ENCODE results near the gene SLC2A4RG. TPM values are rescaled to one million over a fixed set of nuclear protein-coding genes. Genes with fewer than 3 reads are reported as not detected.

The SLC2A4RG gene
- total RNA-seq, 1 experiment from 2014 or later = 121 TPM

DNA sequence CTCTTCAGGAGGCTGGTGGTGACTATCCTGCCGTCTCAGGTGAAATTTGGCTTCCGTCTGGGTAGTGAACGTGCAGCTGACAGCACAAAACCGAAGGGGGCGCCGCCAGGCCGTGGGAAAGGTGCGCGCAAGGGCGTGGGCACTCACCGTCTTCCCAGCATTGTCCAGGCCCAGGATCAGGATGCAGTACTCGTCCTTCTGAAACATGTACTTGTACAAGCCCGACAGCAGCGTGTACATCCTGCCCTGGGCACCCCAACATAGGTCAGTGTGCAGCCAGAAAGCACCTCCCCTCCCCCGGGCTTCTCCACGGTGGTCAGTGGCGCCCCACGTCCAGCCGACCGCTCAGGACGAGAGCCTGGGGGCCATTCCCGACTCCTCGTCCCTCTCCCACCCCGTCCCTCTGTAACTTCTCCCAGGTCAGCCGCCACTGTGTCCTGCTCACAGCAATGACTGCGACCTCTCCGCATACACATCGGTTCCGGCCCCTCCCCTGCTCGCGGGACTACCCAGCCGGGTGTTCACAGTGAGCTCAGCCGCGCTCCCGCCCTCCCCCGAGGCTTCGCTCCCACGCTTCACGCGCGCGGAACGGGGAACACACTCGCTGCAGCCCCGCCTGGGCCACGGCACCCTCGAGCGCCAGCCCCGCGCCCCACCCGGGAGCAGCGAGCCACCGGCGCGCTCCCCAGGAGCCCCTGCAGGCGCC, 32.6 kb upstream of the SLC2A4RG start:
- no TSS peak for BruUV-seq (replicated peaks)
- ChIA-PET RAD21 (ENCODE audit: low non-redundant PET in 1 of 2, low total read pairs in 2 of 2, uncharacterized antibody in 2 of 2, unreplicated experiment in 2 of 2) (interaction anchor here in 1 of 2 experiments (1.0 kb wide), 1 partner anchor 158 kb away, joined by 4 read pairs; the partner anchor contains the start of gene TPD52L2), CTCF (interaction anchor here (1.0 to 1.7 kb wide), 6 partner anchors 8 to 274 kb away, joined by 3 to 9 read pairs (median 4); partner anchors contain the start of genes PRPF6 and TPD52L2), POLR2A (interaction anchor here (1.1 to 2.2 kb wide), 4 partner anchors 8 to 159 kb away, joined by 4 to 15 read pairs (median 6); partner anchors contain the start of genes LIME1 and TPD52L2)
- Histone ChIP-seq H3K36me3 (ENCODE audit: control insufficient read depth in 1 of 2, insufficient read depth in 2 of 2, low read length in 2 of 2) (peaks cover 11 to 39% of the 10 kb centered on the region in 2 experiments), H4K20me1 (ENCODE audit: insufficient read depth) (no peaks in the 10 kb centered on the region), H3K27ac (ENCODE audit: low read depth, low read length) (peak overlapping the region; percentile 95), H2AFZ (ENCODE audit: low read depth, low read length, poor library complexity, severe bottlenecking) (no peak overlapping the region), H3K4me2 (ENCODE audit: low read length) (peak overlapping the region; percentile 95), H3K4me1 (ENCODE audit: control insufficient read depth in 1 of 2, insufficient read depth in 2 of 2, low read length in 2 of 2) (peaks cover 13 to 31% of the 10 kb centered on the region in 2 experiments), H3K9me2 (ENCODE audit: insufficient read depth) (no peaks in the 10 kb centered on the region), H3K9ac (ENCODE audit: low read length) (peak overlapping the region; percentile 96), H3K27me3 (ENCODE audit: insufficient read depth, low read length) (no peaks in the 10 kb centered on the region), H3K4me3 (replicated peaks in 1 of 2; ENCODE audit: low read depth in 1 of 2, low read length in 2 of 2) (peak overlapping the region; percentile 85 to 96), H3K9me3 (ENCODE audit: control insufficient read depth in 1 of 2, insufficient read depth in 1 of 2, low read depth in 1 of 2, low read length in 2 of 2) (0 out of 4 replicates have a peak, but pooled peaks cover 0 to 3% of the 10 kb centered on the region in 2 experiments), H3K79me2 (ENCODE audit: insufficient read depth, low read length) (peaks cover 68% of the 10 kb centered on the region)
- DNase-seq (ENCODE audit: low read depth, low spot score) = no peak
- intact Hi-C loops (cut with micrococcal nuclease) = loop anchor here (1.0 to 10.0 kb wide), 3 partner anchors 157 to 348 kb away; no protein-coding TSS in a partner anchor
- ATAC-seq = peak; percentile 53
- TF ChIP-seq POLR2AphosphoS5 (IDR thresholded peaks at IDR 0.05; ENCODE audit: low read depth, low read length) (peak; percentile 34; the same call in 1 of the 2 replicates), YY1 (IDR thresholded peaks at IDR 0.05; ENCODE audit: extremely low read depth, insufficient replicate concordance, low read depth, low read length) (no peak), CEBPB (IDR thresholded peaks at IDR 0.05; ENCODE audit: low read depth) (no peak), JUND (IDR thresholded peaks at IDR 0.05) (no peak), POLR2A (IDR thresholded peaks at IDR 0.05; ENCODE audit: borderline replicate concordance, extremely low read depth, insufficient read depth, insufficient read length) (no peak)
- TF ChIP-seq, protein P1, sequence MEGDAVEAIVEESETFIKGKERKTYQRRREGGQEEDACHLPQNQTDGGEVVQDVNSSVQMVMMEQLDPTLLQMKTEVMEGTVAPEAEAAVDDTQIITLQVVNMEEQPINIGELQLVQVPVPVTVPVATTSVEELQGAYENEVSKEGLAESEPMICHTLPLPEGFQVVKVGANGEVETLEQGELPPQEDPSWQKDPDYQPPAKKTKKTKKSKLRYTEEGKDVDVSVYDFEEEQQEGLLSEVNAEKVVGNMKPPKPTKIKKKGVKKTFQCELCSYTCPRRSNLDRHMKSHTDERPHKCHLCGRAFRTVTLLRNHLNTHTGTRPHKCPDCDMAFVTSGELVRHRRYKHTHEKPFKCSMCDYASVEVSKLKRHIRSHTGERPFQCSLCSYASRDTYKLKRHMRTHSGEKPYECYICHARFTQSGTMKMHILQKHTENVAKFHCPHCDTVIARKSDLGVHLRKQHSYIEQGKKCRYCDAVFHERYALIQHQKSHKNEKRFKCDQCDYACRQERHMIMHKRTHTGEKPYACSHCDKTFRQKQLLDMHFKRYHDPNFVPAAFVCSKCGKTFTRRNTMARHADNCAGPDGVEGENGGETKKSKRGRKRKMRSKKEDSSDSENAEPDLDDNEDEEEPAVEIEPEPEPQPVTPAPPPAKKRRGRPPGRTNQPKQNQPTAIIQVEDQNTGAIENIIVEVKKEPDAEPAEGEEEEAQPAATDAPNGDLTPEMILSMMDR (IDR thresholded peaks at IDR 0.05 in 2 of 3, conservative IDR thresholded peaks at IDR 0.05 in 1 of 3; ENCODE audit: borderline replicate concordance in 1 of 3, insufficient read depth in 1 of 3, low read depth in 2 of 3, low read length in 2 of 3) = peak in 2 of 3 experiments; percentile 50 to 51; a peak in 3 of 6 replicates

Data from HCT116 (cell line).